ENCODE data around the gene RAG1. TPM values are rescaled to one million over a fixed set of nuclear protein-coding genes. Genes with fewer than 3 reads are reported as not detected.

Gene RAG1
- polyA plus RNA-seq, 1 of the 3 experiments (the other 2 are of a cell fraction), result 0.08 TPM

- TF ChIP-seq NRF1 (IDR thresholded peaks at IDR 0.05; ENCODE audit: low read depth, low read length), result no peak
- no peak for TF ChIP-seq YY1 (IDR thresholded peaks at IDR 0.05; ENCODE audit: low read depth)
- TF ChIP-seq SMC3 (IDR thresholded peaks at IDR 0.05; ENCODE audit: low read depth, low read length), result no peak
- TF ChIP-seq FOSL2 (IDR thresholded peaks at IDR 0.05; ENCODE audit: borderline replicate concordance, low read depth), result no peak
- TF ChIP-seq RAD21 (IDR thresholded peaks at IDR 0.05; ENCODE audit: low read length), result peak; percentile 8; the same call in 1 of the 2 replicates
- TF ChIP-seq GATA2 (CRISPR knock-in tag; IDR thresholded peaks at IDR 0.05), result peak; percentile 61
- peak; percentile 57 for TF ChIP-seq CHD2 (IDR thresholded peaks at IDR 0.05; ENCODE audit: low read length, partially characterized antibody)
- peak; percentile 40; the same call in 1 of the 2 replicates for TF ChIP-seq TCF12 (IDR thresholded peaks at IDR 0.05)
- TF ChIP-seq RCOR1 (IDR thresholded peaks at IDR 0.05; ENCODE audit: low read length), result peak; percentile 83
- no peak for TF ChIP-seq ELF1 (IDR thresholded peaks at IDR 0.05)
- no peak for TF ChIP-seq JUND (IDR thresholded peaks at IDR 0.05)
- no peak for TF ChIP-seq EZH2phosphoT487 (IDR thresholded peaks at IDR 0.05; ENCODE audit: borderline replicate concordance, low read depth)
- TF ChIP-seq NFIC (IDR thresholded peaks at IDR 0.05; ENCODE audit: borderline replicate concordance), result no peak
Measured at GRCh38 chr11:36628765-36629244, 61.0 kb downstream of the RAG1 start (continued).

Other genes with a start within 250 kb of the RAG1 start
- gene TRAF6, start 57.7 kb upstream of the RAG1 start, polyA plus RNA-seq (2012; rRNA removed), result 4.3 and 5.1 TPM in 2 replicates
- gene IFTAP, start 26.5 kb downstream of the RAG1 start, polyA plus RNA-seq (2012; rRNA removed), result 21.8 and 26.6 TPM in 2 replicates
- gene RAG2, start 30.2 kb downstream of the RAG1 start, polyA plus RNA-seq (2012; rRNA removed), result 0.15 and 0.34 TPM in 2 replicates

Data from SK-N-SH (cell line).